Measurements from ENCODE around the gene NKD1.

NKD1 gene

DNA sequence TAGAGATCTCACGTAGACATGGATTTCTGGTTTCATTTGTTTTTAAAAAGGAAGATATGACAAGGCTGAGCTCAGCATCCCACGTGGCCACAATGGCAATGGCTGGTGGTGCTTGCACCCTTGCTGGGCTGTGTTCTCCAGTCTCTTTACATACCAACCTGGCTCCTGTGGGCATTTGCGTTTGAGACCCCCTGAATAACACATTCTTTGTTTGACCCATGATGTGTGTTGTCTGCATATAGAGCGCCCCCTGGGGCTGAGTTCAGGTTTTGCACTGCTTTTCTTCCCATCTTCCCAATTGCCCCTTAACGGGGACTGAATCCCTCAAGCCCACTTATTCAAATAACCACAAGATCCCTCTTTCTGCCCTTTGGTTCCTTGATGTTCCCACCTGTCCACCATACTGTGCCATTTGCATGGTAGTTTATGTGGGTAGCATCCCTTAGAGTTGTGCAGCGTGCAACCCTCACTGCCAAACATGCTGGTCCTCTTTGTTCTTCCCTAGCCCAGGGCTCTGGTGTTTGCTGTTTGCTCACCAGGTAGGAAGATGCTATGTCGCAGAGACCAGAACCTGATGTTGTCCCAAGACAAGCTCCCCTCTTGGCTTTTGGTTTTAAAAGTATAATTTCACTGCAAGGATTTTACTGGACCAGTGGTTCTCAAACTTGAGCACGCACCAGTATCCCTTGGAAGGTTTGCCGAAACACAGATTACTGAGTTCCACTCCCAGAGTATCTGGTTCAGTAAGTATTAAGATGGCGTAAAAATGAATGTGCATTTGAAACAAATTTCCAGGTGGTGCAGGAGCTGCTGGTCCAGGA is 38.5 kb upstream of the NKD1 start:
- CTCF ChIA-PET, result interaction anchor here (0.7 to 1.7 kb wide), 3 partner anchors 15 to 140 kb away, joined by 4 to 6 read pairs (median 5); no protein-coding TSS in a partner anchor
- POLR2A ChIA-PET, result no interaction called here
- H3K27ac ChIP-seq (ENCODE audit: insufficient read depth in 1 of 2, low read depth in 1 of 2, low read length in 2 of 2, poor library complexity in 1 of 2, severe bottlenecking in 2 of 2), result no peak overlapping the region

DNA sequence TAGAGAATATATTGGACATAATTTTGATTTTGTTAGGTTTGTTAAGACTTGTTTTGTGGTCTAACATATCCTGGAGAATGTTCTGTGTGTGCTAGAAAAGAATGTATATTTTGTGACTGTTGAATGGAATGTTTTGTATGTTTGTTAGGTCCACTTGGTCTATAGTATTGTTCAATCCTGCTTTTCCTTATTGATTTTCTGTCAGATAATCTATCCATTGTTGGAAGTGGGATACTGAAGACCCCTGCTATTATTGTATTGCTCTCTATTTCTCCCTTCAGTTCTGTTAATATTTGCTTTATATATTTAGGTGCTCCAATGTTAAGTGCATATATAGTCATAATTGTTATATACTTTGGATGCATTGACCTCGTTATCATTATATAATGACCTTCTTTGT is 33.0 kb upstream of the NKD1 start:
- CTCF ChIA-PET, result no interaction called here
- POLR2A ChIA-PET, result no interaction called here
- Histone ChIP-seq H3K27ac (ENCODE audit: insufficient read depth in 1 of 2, low read depth in 1 of 2, low read length in 2 of 2, poor library complexity in 1 of 2, severe bottlenecking in 2 of 2) (no peak overlapping the region), H3K9me3 (ENCODE audit: control extremely low read depth in 1 of 5, control insufficient read depth in 4 of 5, insufficient read depth in 2 of 5, low read depth in 1 of 5, low read length in 4 of 5) (peaks cover 4 to 19% (median 8%) of the 10 kb centered on the region in 5 experiments), H3K4me3 (ENCODE audit: control insufficient read depth in 1 of 7, extremely low read depth in 1 of 7, insufficient read depth in 4 of 7, low read depth in 2 of 7, low read length in 6 of 7) (no peak overlapping the region), H3K4me1 (ENCODE audit: control extremely low read depth in 1 of 4, control insufficient read depth in 4 of 4, insufficient read depth in 4 of 4, low read length in 3 of 4) (no peaks in the 10 kb centered on the region), H3K27me3 (replicated peaks in 2 of 5; ENCODE audit: control insufficient read depth in 4 of 5, insufficient read depth in 5 of 5, low read length in 4 of 5) (peaks cover 0 to 1% (median 0%) of the 10 kb centered on the region in 5 experiments), H3K36me3 (ENCODE audit: control insufficient read depth in 4 of 4, insufficient read depth in 4 of 4, low read length in 3 of 4) (no peaks in the 10 kb centered on the region)
- no CpG with 5 or more reads among the region's 1 CpG for WGBS (ENCODE audit: insufficient coverage)
- DNase-seq, result no peak

More for the DNA sequence above, 38.5 kb upstream of the NKD1 start:
- WGBS (ENCODE audit: insufficient coverage), result 78% methylated on average over 7 of the region's 10 CpGs
- Histone ChIP-seq H3K4me1 (ENCODE audit: control extremely low read depth in 1 of 4, control insufficient read depth in 4 of 4, insufficient read depth in 4 of 4, low read length in 3 of 4) (no peaks in the 10 kb centered on the region), H3K4me3 (ENCODE audit: control insufficient read depth in 1 of 7, extremely low read depth in 1 of 7, insufficient read depth in 4 of 7, low read depth in 2 of 7, low read length in 6 of 7) (no peak overlapping the region), H3K27me3 (replicated peaks in 2 of 5; ENCODE audit: control insufficient read depth in 4 of 5, insufficient read depth in 5 of 5, low read length in 4 of 5) (peaks cover 0 to 1% (median 0%) of the 10 kb centered on the region in 5 experiments), H3K36me3 (ENCODE audit: control insufficient read depth in 4 of 4, insufficient read depth in 4 of 4, low read length in 3 of 4) (no peaks in the 10 kb centered on the region), H3K9me3 (ENCODE audit: control extremely low read depth in 1 of 5, control insufficient read depth in 4 of 5, insufficient read depth in 2 of 5, low read depth in 1 of 5, low read length in 4 of 5) (peaks cover 0 to 4% (median 0%) of the 10 kb centered on the region in 5 experiments)
- DNase-seq, result peak in 2 of 3 donors; percentile 1 to 17

DNA sequence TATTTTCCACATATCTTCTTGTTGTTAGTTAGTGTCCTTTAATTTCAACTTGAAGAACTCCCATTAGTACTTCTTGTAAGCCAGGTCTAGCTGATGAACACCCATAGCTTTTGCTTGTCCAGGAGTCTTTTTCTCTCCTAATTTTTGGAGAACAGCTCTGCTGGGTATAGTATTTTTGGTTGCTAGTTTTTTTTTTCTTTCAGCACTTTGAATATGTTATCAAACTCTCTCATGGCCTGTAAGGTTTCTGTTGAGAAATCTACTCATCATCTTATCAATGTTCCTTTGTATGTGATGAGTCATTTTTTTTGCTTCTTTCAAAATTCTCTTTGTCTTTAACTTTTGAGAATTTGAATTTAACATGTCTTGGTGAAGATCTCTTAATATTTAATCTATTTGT is 31.8 kb upstream of the NKD1 start:
- no peaks in the 10 kb centered on the region for H3K36me3 ChIP-seq (ENCODE audit: control insufficient read depth in 4 of 4, insufficient read depth in 4 of 4, low read length in 3 of 4)
- no peak overlapping the region for H3K27ac ChIP-seq (ENCODE audit: insufficient read depth in 1 of 2, low read depth in 1 of 2, low read length in 2 of 2, poor library complexity in 1 of 2, severe bottlenecking in 2 of 2)
- no peaks in the 10 kb centered on the region for H3K4me1 ChIP-seq (ENCODE audit: control extremely low read depth in 1 of 4, control insufficient read depth in 4 of 4, insufficient read depth in 4 of 4, low read length in 3 of 4)
- ChIA-PET CTCF (no interaction called here), POLR2A (interaction anchor here (0.6 kb wide), 1 partner anchor 51 kb away, joined by 3 read pairs; no protein-coding TSS in a partner anchor)
- H3K4me3 ChIP-seq (ENCODE audit: control insufficient read depth in 1 of 7, extremely low read depth in 1 of 7, insufficient read depth in 4 of 7, low read depth in 2 of 7, low read length in 6 of 7), result no peak overlapping the region
- no peak for DNase-seq
- H3K9me3 ChIP-seq (ENCODE audit: control extremely low read depth in 1 of 5, control insufficient read depth in 4 of 5, insufficient read depth in 2 of 5, low read depth in 1 of 5, low read length in 4 of 5), result peaks cover 4 to 19% (median 8%) of the 10 kb centered on the region in 5 experiments
- peaks cover 0 to 3% (median 0%) of the 10 kb centered on the region in 5 experiments for H3K27me3 ChIP-seq (replicated peaks in 2 of 5; ENCODE audit: control insufficient read depth in 4 of 5, insufficient read depth in 5 of 5, low read length in 4 of 5)

DNA sequence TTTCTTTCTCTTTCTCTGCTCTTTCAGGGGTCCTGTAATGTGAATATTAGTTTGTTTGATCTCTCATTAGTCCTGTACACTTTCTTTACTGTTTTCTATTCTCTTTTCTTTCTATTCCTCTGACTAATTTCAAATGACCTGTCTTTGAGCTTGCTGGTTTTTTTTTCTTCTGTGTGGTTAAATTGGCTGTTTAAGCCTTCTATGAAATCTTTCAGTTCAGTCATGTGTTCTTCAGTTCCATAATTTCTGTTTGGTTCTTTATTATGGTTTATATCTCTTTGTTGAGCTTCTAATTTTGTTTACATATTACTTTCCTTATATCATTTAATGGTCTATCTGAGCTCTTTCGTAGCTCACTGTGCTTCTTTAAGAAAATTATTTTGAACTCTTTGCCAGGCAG is 31.3 kb upstream of the NKD1 start:
- Histone ChIP-seq H3K27me3 (replicated peaks in 2 of 5; ENCODE audit: control insufficient read depth in 4 of 5, insufficient read depth in 5 of 5, low read length in 4 of 5) (peaks cover 0 to 8% (median 2%) of the 10 kb centered on the region in 5 experiments), H3K4me1 (ENCODE audit: control extremely low read depth in 1 of 4, control insufficient read depth in 4 of 4, insufficient read depth in 4 of 4, low read length in 3 of 4) (no peaks in the 10 kb centered on the region), H3K36me3 (ENCODE audit: control insufficient read depth in 4 of 4, insufficient read depth in 4 of 4, low read length in 3 of 4) (no peaks in the 10 kb centered on the region), H3K4me3 (ENCODE audit: control insufficient read depth in 1 of 7, extremely low read depth in 1 of 7, insufficient read depth in 4 of 7, low read depth in 2 of 7, low read length in 6 of 7) (no peak overlapping the region), H3K9me3 (ENCODE audit: control extremely low read depth in 1 of 5, control insufficient read depth in 4 of 5, insufficient read depth in 2 of 5, low read depth in 1 of 5, low read length in 4 of 5) (peaks cover 4 to 19% (median 8%) of the 10 kb centered on the region in 5 experiments), H3K27ac (ENCODE audit: insufficient read depth in 1 of 2, low read depth in 1 of 2, low read length in 2 of 2, poor library complexity in 1 of 2, severe bottlenecking in 2 of 2) (no peak overlapping the region)
- CTCF ChIA-PET, result no interaction called here
- no CpG with 5 or more reads among the region's 1 CpG for WGBS (ENCODE audit: insufficient coverage)
- no peak for DNase-seq
- POLR2A ChIA-PET, result no interaction called here

DNA sequence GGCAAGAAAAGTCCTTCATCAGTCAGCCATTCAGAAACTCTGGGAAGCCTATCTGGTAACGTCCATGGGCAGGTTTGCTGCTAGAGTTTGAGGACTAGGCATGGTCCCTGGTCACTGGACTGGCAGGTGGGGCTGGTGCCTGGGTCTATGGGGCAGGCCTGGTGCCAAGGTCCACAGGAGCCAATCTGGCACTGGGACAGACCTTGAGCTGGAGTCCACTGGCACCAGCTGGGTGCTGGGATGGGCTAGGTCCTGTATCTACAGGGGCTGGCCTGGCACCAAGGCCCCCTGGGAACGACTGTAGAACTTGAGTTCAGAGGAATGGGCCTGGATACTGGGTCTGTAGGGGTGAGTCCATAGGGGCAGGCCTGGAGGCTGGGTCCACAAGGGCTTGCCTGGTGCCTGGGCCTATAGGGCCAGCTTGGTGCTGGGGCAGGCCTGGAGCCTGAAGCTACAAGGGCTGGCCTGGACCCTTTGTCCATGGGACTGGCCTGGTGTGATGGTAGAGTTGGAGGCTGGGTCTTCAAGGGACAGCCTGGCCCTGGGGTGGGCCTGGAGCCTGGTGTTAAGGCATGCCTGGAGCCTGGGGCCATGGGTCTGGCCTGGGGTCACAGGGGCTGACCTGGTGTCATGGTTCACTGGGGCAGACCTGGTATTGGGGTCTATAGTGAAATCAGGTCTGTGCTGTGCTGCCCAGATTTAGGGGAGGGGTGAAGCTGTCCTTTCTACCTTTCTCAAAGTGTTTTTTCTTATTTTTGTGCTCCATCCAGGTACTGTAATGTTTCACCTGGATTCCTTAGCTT is 30.5 kb upstream of the NKD1 start:
- Histone ChIP-seq H3K4me1 (ENCODE audit: control extremely low read depth in 1 of 4, control insufficient read depth in 4 of 4, insufficient read depth in 4 of 4, low read length in 3 of 4) (no peaks in the 10 kb centered on the region), H3K27me3 (replicated peaks in 2 of 5; ENCODE audit: control insufficient read depth in 4 of 5, insufficient read depth in 5 of 5, low read length in 4 of 5) (peaks cover 1 to 12% (median 3%) of the 10 kb centered on the region in 5 experiments), H3K9me3 (ENCODE audit: control extremely low read depth in 1 of 5, control insufficient read depth in 4 of 5, insufficient read depth in 2 of 5, low read depth in 1 of 5, low read length in 4 of 5) (peaks cover 2 to 19% (median 8%) of the 10 kb centered on the region in 5 experiments), H3K4me3 (ENCODE audit: control insufficient read depth in 1 of 7, extremely low read depth in 1 of 7, insufficient read depth in 4 of 7, low read depth in 2 of 7, low read length in 6 of 7) (no peak overlapping the region), H3K27ac (ENCODE audit: insufficient read depth in 1 of 2, low read depth in 1 of 2, low read length in 2 of 2, poor library complexity in 1 of 2, severe bottlenecking in 2 of 2) (no peak overlapping the region), H3K36me3 (ENCODE audit: control insufficient read depth in 4 of 4, insufficient read depth in 4 of 4, low read length in 3 of 4) (no peaks in the 10 kb centered on the region)
- 73% methylated on average over 1 of the region's 2 CpGs for WGBS (ENCODE audit: insufficient coverage)
- ChIA-PET POLR2A (no interaction called here), CTCF (no interaction called here)
- DNase-seq, result no peak

DNA sequence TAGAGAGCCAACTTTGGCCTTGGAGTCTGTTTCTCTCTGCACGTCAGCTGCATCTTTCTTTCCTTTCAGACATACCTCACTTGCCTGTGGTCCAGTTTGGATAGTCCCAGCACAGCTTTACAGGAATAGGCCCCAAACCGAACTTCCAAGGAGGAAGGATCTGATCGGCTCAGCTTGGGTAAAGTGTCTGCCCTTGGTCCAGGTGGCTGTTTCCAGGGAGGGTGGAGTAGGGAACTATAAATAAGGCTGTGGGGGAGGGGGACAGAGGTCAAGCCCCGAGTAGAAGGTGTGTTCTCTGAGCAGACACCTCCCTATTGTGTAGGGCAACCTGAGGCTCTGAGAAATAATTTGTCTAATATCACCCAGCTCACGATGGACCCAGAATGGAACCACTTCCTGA is 29.2 kb upstream of the NKD1 start:
- no peak overlapping the region for H3K27ac ChIP-seq (ENCODE audit: insufficient read depth in 1 of 2, low read depth in 1 of 2, low read length in 2 of 2, poor library complexity in 1 of 2, severe bottlenecking in 2 of 2)
- WGBS (ENCODE audit: insufficient coverage), result 93% methylated on average over 4 of the region's 5 CpGs
- H3K27me3 ChIP-seq (replicated peaks in 2 of 5; ENCODE audit: control insufficient read depth in 4 of 5, insufficient read depth in 5 of 5, low read length in 4 of 5), result peaks cover 1 to 12% (median 3%) of the 10 kb centered on the region in 5 experiments
- H3K4me1 ChIP-seq (ENCODE audit: control extremely low read depth in 1 of 4, control insufficient read depth in 4 of 4, insufficient read depth in 4 of 4, low read length in 3 of 4), result no peaks in the 10 kb centered on the region
- DNase-seq, result no peak
- CTCF ChIA-PET, result interaction anchor here (1.4 kb wide), 1 partner anchor 12 kb away, joined by 5 read pairs; no protein-coding TSS in a partner anchor
- no peak overlapping the region for H3K4me3 ChIP-seq (ENCODE audit: control insufficient read depth in 1 of 7, extremely low read depth in 1 of 7, insufficient read depth in 4 of 7, low read depth in 2 of 7, low read length in 6 of 7)
- peaks cover 0 to 19% (median 8%) of the 10 kb centered on the region in 5 experiments for H3K9me3 ChIP-seq (ENCODE audit: control extremely low read depth in 1 of 5, control insufficient read depth in 4 of 5, insufficient read depth in 2 of 5, low read depth in 1 of 5, low read length in 4 of 5)
- no peaks in the 10 kb centered on the region for H3K36me3 ChIP-seq (ENCODE audit: control insufficient read depth in 4 of 4, insufficient read depth in 4 of 4, low read length in 3 of 4)
- POLR2A ChIA-PET, result no interaction called here

DNA sequence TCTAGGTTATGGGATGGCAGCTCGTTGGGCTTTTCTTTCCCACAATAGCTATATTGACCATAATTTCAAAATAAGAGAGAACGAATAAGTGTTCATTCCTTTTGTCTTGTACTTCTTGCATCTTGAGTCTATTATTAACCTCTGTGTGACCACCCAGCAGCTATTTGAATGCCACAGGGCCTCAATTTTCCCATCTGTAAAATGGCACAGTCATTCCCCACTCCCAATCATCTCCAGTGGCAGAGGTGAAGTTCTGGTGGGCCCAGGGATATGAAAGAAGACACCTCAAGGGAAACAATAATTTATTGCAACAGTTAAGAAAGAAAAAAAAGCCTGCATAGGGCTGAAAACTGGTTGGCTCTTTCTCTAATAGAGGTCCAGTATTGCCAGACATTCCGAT is 28.6 kb upstream of the NKD1 start:
- Histone ChIP-seq H3K4me3 (ENCODE audit: control insufficient read depth in 1 of 7, extremely low read depth in 1 of 7, insufficient read depth in 4 of 7, low read depth in 2 of 7, low read length in 6 of 7) (no peak overlapping the region), H3K27ac (ENCODE audit: insufficient read depth in 1 of 2, low read depth in 1 of 2, low read length in 2 of 2, poor library complexity in 1 of 2, severe bottlenecking in 2 of 2) (no peak overlapping the region), H3K36me3 (ENCODE audit: control insufficient read depth in 4 of 4, insufficient read depth in 4 of 4, low read length in 3 of 4) (no peaks in the 10 kb centered on the region), H3K4me1 (ENCODE audit: control extremely low read depth in 1 of 4, control insufficient read depth in 4 of 4, insufficient read depth in 4 of 4, low read length in 3 of 4) (no peaks in the 10 kb centered on the region), H3K9me3 (ENCODE audit: control extremely low read depth in 1 of 5, control insufficient read depth in 4 of 5, insufficient read depth in 2 of 5, low read depth in 1 of 5, low read length in 4 of 5) (peaks cover 0 to 19% (median 8%) of the 10 kb centered on the region in 5 experiments), H3K27me3 (replicated peaks in 2 of 5; ENCODE audit: control insufficient read depth in 4 of 5, insufficient read depth in 5 of 5, low read length in 4 of 5) (peaks cover 1 to 12% (median 3%) of the 10 kb centered on the region in 5 experiments)
- CTCF ChIA-PET, result interaction anchor here (1.4 kb wide), 1 partner anchor 12 kb away, joined by 5 read pairs; no protein-coding TSS in a partner anchor
- DNase-seq, result no peak
- POLR2A ChIA-PET, result no interaction called here
- WGBS (ENCODE audit: insufficient coverage), result 100% methylated on average over 2 of the region's 3 CpGs

All from common myeloid progenitor, CD34-positive (primary cell).